G401.6 (cell line): ENCODE data around the gene CNTN4.

Source experiments
- FAIRE-seq: peaks from 2 replicates; lab custom pipeline; 2012; peaks lifted over from hg19 to GRCh38; lab: Jason Lieb, UNC

Gene CNTN4

DNA sequence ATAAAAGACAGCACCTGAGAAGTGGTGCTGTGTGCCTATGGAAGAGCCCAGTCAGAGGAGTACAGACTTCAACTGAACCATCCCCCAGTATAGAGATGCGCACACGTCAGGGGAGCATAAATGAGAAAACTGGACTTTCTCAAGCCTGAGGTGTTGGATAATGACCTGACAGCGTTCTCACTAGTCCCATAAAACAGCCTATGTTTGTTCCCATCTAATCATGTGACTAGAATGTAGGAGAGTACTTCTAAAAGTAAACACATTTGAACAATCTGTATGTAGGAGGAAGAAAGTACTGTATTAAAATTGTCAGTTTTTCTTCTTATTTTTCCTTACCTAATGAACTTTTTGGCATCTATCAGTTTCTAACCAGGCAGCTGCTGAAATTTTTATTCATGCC is 498.9 kb downstream of the CNTN4 start:
- no peak for FAIRE-seq

GRCh38 chr3:2599471-2599870 is 500.8 kb downstream of the CNTN4 start:
- no peak for FAIRE-seq

DNA sequence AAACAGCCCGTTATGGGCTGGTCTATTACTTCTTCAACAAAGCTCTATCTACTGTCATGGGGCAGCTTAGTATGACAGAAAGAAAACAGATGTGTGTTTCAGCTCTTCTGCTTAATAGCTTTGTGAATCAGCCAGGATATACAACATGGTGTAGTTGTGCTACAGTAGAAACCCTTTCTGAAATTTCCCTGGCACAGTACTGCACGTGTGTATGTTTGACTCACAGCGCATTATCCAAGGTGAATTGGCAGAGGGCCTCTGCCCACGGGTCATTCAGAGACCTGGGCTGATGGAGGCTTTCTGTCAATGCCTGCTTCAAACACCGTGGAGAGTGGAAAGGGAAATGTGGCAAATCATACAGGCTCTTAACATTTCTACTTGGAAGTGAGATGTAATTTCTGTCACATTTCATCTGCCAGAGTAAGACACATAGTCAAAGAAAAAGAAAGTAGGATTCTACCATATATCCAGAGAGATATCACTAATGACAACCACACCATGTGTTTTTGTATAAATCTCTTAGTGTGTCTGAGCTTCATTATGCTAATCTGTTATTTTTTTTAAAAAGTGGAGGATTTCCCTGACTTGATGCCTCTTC is 505.1 kb downstream of the CNTN4 start:
- FAIRE-seq, result no peak

DNA sequence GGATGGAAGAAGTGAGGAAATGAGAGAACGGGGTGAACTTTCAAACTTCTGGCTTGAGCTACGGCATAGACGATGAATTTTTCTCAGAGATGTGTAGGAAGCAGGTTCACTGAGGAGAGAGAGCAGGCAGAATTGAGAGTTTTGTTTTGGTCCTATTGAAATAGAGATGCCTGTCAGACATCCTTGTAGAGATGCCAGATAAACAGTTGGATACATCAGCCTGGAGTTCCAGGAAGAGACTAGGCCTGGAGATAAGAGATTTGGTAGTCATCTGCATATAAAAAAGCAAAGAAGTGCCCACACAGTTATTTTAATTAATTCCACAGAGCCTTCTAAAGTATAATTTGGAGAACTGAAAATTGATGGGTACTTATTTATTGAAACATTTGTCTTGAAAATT is 515.9 kb downstream of the CNTN4 start:
- no peak for FAIRE-seq

- FAIRE-seq, result no peak
These were observed 516.4 kb downstream of the CNTN4 start for GRCh38 chr3:2615080-2615479.

DNA sequence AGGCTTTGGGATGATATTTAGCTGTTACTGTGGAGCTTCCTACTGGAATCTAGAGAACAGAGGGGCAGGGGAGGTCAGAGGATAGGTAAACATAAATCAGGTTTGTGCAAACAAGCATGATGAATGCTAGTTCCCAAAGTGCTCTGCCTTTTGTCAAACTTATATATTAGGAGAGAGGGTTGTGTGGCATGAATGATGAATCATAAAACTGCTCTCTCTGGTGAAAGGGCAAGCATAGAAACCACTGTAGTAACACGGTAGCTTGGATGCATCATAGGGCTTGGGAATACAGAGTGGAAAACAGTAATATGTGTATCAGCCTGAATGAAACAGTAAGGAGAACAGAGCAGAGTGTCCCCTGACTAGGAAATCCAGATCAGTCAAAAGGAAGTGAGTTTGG is 524.8 kb downstream of the CNTN4 start:
- no peak for FAIRE-seq

DNA sequence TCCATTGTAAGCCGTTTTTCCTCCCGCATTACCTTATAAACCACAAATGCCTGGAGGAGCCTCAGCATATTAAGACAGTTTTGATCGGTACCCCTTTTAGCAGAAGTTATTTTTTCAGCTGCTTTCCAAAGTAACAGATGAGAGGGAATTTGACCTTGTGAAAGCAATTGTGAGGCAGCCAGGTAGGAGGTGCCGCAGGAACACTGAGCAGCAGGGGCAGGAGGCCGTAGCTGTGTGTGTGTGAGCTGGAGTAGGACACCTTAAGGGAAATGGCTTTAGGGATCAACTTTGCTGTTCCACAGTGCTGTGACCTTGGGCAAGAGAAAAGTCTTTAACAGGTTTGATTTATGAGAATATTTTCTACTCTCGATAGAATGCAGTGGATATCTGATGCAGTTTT is 529.5 kb downstream of the CNTN4 start:
- no peak for FAIRE-seq

- FAIRE-seq, result no peak
These were observed 536.8 kb downstream of the CNTN4 start for GRCh38 chr3:2635511-2635910.

GRCh38 chr3:2643606-2644005 is 544.9 kb downstream of the CNTN4 start:
- FAIRE-seq, result no peak

DNA sequence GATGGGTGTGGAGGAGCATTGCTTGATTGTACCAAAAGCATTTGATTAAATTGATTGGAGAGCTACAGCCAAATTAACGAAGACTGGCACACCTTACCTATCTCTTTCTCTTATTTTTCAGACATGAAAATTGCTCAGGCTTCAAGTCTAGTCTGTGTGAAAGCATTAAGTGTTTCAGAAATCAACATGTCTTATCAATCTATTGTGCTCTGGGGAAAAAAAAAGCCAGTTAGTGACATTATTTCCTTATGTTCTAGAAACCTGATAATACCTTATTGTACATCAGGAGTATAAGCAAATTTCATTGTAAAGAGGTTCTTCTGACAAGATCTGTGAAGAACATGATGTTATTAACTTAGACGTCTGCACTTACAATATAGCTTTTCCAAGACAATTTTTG is 546.3 kb downstream of the CNTN4 start:
- no peak for FAIRE-seq

GRCh38 chr3:2650746-2651145 is 552.1 kb downstream of the CNTN4 start:
- no peak for FAIRE-seq

DNA sequence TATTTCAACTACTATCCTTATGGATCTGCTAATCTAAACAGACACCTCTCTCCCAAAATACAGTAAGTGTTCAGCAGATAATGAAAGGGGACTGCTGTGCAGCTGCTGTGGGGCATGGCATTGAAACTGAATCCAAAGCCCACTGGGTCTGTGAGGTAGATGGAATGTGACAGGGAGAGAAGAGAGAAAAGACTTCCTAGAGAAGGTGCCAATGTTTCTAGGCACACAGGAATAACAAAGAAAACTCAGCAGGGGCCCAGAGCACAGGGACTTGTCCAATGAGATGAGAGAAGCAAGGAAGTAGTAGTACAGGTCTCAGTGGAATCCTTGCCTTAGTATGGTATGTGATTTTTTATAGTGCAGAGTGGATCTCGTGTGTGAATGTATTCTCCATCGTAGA is 553.7 kb downstream of the CNTN4 start:
- no peak for FAIRE-seq

GRCh38 chr3:2653706-2654105 is 555.0 kb downstream of the CNTN4 start:
- FAIRE-seq, result no peak

DNA sequence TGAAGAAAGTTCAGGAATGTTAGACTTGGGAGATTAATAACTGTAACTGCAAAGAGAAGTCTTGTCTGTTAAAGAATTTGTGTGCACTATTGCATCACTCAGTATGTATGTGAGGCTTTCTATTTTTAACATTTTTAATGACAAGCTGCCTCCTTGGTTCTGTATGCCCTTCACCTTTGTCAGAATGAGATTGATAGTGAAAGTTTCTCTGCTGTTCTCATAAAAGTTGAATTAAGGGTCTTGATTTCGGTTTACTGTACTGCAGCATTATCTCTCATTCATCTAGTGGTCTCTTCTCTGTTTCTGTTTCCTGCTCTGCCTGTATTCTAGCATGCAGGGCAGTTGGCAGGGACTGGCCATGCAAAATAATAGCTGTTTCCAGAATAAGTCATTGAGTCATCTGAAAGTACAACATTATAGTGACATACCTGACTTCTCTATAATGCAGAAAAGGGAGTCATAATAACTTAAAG is 556.6 kb downstream of the CNTN4 start:
- FAIRE-seq, result no peak

DNA sequence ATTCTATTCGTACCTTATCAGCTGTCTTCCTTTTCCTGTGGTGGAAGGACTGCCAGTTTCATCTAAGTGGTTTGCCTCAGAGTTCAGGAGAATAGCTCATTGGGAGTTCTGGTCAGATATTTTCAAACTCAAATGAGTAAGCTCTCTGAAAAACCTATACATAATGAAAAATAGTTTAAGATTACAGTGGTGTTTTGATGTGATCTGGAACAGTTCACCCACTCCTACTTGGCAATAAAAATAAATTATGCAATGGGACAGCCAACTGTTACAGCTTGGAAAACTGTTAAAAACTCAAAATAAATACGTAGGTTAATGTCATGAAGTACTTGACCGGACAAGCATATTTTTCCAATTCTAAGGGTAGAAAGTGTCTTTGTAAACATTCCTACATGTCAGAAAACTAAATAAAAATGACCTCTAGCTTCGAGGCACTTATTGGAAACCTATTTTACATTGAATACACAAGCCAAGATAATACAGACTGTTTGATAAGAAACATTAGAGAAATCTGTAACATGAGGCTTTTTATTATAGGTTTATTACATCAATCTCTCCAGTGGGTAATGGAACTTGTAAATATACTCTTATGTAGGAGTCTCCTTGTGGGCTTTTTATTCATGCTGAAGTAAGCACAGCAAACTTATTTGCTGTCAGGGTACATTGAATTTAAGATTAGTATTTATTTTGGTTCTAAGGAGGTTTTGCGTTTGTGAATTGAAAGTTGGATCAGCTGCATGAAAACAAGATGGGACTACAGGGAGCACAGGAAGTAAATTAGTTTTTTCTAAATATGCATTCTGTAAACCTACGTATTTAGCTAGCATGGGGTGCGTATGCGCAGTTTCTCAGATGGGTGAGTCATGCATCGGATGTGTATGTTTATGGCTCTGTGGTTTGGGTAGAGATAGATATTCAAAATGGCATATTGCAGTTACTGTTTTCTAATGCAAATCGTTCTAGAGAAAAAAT is 558.4 kb downstream of the CNTN4 start:
- no peak for FAIRE-seq

DNA sequence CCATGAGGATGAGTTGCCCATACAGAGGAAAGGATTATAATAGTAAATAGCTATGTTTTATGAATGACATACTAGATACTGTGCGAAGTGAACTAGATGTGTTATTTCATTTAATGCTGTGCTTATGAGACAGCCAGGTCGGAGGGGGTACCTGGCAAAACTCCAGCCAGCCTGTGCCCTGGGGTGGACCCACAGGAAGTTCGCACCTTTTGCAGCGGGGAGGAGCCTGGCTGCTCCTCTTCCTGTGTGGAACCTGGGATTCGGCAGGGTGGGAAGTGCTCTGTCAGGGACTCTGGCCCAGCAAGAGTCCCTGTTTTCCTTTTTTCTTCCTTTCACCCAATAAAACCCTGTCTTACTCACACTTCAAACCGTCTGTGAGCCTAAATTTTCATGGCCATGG is 559.3 kb downstream of the CNTN4 start:
- FAIRE-seq, result no peak

GRCh38 chr3:2659896-2660295 is 561.2 kb downstream of the CNTN4 start:
- FAIRE-seq, result no peak

GRCh38 chr3:2661078-2661477 is 562.4 kb downstream of the CNTN4 start:
- no peak for FAIRE-seq

DNA sequence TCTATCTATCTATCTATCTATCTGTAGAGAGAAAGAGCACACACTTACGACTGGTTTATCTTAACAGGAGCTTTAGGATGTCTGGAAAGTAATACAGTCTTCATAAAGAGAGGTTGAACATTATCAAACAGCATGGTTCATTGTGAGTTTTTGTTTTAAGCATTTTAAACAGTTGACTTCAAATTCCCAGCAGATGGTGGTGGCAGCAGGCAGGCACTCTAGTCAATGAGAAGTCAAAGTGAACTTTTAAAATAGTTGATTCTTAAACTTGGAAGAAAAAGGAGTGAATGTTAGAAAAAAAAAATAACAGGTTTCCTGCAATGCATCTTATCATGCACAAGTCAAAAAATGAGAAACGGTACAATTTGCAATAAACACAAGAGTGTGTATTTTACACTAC is 578.8 kb downstream of the CNTN4 start:
- no peak for FAIRE-seq

GRCh38 chr3:2680236-2680635 is 581.6 kb downstream of the CNTN4 start:
- no peak for FAIRE-seq

GRCh38 chr3:2684046-2684445 is 585.4 kb downstream of the CNTN4 start:
- no peak for FAIRE-seq

DNA sequence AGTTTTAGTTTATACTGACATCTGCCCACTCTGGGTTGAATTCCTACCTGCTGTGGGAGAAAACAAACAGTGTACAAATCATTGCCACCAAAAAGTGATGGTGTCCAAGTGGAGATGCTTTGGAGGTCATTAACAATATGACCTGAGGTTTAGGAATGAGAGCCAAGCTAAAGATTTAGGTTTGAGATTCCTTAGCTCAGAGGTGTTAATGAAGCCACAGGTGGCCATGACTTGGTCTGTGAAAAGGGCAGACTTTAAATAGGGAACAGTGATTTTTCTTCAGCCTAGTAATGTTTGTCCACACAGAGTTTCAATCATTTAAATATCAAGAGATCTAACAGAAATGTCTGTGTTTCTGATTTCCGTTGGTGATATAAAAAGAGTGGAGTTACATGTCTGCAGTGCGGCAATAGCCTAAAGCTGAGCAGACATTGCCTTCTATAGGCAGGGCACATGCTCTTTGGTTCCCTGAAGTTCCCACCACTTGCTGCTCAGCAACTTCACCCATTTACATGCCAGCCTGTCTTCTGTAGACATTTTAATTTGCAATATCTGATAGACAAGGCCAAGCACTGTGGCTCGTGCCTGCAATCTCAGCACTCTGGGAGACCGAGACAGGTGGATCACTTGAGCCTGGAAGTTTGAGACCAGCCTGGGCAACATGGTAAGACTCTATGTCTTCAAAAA is 588.3 kb downstream of the CNTN4 start:
- no peak for FAIRE-seq

GRCh38 chr3:2697589-2697988 is 598.9 kb downstream of the CNTN4 start:
- no peak for FAIRE-seq
